GM12878 (cell line): ENCODE measurements around the gene CARD11. TPM values are rescaled to one million over a fixed set of nuclear protein-coding genes. Genes with fewer than 3 reads are reported as not detected.

ENCODE experiments used
- ATF7 ChIP-seq: fragments of 450-650 bp; IDR thresholded peaks from 2 replicates; pipeline ENCODE4 v1.6.1; 2016; ENCODE audit warnings: low read depth, mild to moderate bottlenecking
- CEBPZ ChIP-seq: fragments of 150-350 bp; IDR thresholded peaks from 2 replicates; pipeline ENCODE4 v1.6.1; 2016; ENCODE audit warnings: low read depth, low read length
- CHD2 ChIP-seq: IDR thresholded peaks from 2 replicates; pipeline ENCODE4 v1.6.1; 2011; ENCODE audit warnings: low read depth, low read length, improper control_type of control experiment, borderline replicate concordance
- EGR1 ChIP-seq, 2 experiments: IDR thresholded peaks; 1 replicate in 1 of 2; 2 replicates in 1 of 2; pipeline ENCODE4 v1.6.1; 2011 to 2012; ENCODE audit warnings: low read depth in 2 of 2, low read length in 2 of 2, borderline replicate concordance in 1 of 2, mild to moderate bottlenecking in 1 of 2, moderate library complexity in 1 of 2
- ESRRA ChIP-seq: IDR thresholded peaks from 2 replicates; pipeline ENCODE4 v1.6.1; 2012; ENCODE audit warnings: mild to moderate bottlenecking, low read length, improper control_type of control experiment
- HDAC2 ChIP-seq: fragments of 200-600 bp; sonication (generic); IDR thresholded peaks from 2 replicates; pipeline ENCODE4 v1.6.1; 2017
- IKZF1 ChIP-seq: fragments of 450-650 bp; conservative IDR thresholded peaks from 2 replicates; pipeline ENCODE4 v1.6.1; 2017; ENCODE audit warnings: antibody characterized with exemption, mild to moderate bottlenecking
- IRF5 ChIP-seq: fragments of 450-650 bp; IDR thresholded peaks from 2 replicates; pipeline ENCODE4 v1.6.1; 2017; ENCODE audit warnings: borderline replicate concordance
- PBX3 ChIP-seq: IDR thresholded peaks from 2 replicates; pipeline ENCODE4 v1.6.1; 2011; ENCODE audit warnings: mild to moderate bottlenecking, low read depth, low read length, moderate library complexity; ENCODE audit not compliant: insufficient replicate concordance
- POLR2AphosphoS5 ChIP-seq: IDR thresholded peaks from 2 replicates; pipeline ENCODE4 v1.6.1; 2011; ENCODE audit warnings: mild to moderate bottlenecking, low read length, inconsistent platforms
- PRDM15 ChIP-seq: fragments of 450-650 bp; formaldehyde crosslinking; IDR thresholded peaks from 2 replicates; pipeline ENCODE4 v1.4.0; 2020; ENCODE audit warnings: mild to moderate bottlenecking, moderate library complexity
- RB1 ChIP-seq: fragments of 450-650 bp; formaldehyde crosslinking; IDR thresholded peaks from 2 replicates; pipeline ENCODE4 v1.6.1; 2017; ENCODE audit warnings: mild to moderate bottlenecking, borderline replicate concordance
- RFX5 ChIP-seq: IDR thresholded peaks from 2 replicates; pipeline ENCODE4 v1.6.1; 2011; ENCODE audit warnings: low read depth, low read length, improper control_type of control experiment
- SMAD5 ChIP-seq: IDR thresholded peaks from 2 replicates; pipeline ENCODE4 v1.6.1; 2016; ENCODE audit warnings: antibody characterized with exemption, low read depth
- SMARCA5 ChIP-seq: fragments of 450-650 bp; IDR thresholded peaks from 2 replicates; pipeline ENCODE4 v1.6.1; 2017; ENCODE audit warnings: mild to moderate bottlenecking
- SPI1 ChIP-seq: IDR thresholded peaks from 2 replicates; pipeline ENCODE4 v1.6.1; 2011; ENCODE audit warnings: low read depth, mild to moderate bottlenecking, low read length, moderate library complexity, borderline replicate concordance; ENCODE audit not compliant: insufficient read depth
- SREBF2 ChIP-seq: IDR thresholded peaks from 2 replicates; pipeline ENCODE4 v1.6.1; 2012; ENCODE audit warnings: mild to moderate bottlenecking, low read length
- TARDBP ChIP-seq: IDR thresholded peaks from 2 replicates; pipeline ENCODE4 v1.6.1; 2016; ENCODE audit warnings: borderline replicate concordance
- USF2 ChIP-seq: IDR thresholded peaks from 2 replicates; pipeline ENCODE4 v1.6.1; 2011; ENCODE audit warnings: low read depth, low read length, improper control_type of control experiment, borderline replicate concordance
- ZNF217 ChIP-seq: fragments of 450-650 bp; IDR thresholded peaks from 2 replicates; pipeline ENCODE4 v1.6.1; 2017; ENCODE audit warnings: antibody characterized with exemption, mild to moderate bottlenecking
- ZNF24 ChIP-seq: fragments of 450-650 bp; IDR thresholded peaks from 2 replicates; pipeline ENCODE4 v1.6.1; 2017; ENCODE audit warnings: antibody characterized with exemption, mild to moderate bottlenecking
- ZZZ3 ChIP-seq: IDR thresholded peaks from 2 replicates; pipeline ENCODE4 v1.6.1; 2011; ENCODE audit warnings: low read depth; ENCODE audit not compliant: control insufficient read depth, insufficient read length
- polyA plus RNA-seq, 11 experiments: library from polyadenylated mRNA; depleted of rRNA in 4 of 11; unstranded in 6 of 11; stranded (reverse) in 5 of 11; fragments of >200 nt; fragmentation: Nextera tagmentation in 4 of 11; fragmentation: Illumina TruSeq in 1 of 11; extraction: Ambion mirVana in 4 of 11; extraction: Trizol in 1 of 11; gene quantifications; 1 replicate in 1 of 11; 2 replicates in 10 of 11; pipeline versions ENCODE4 v1.2.1 to v1.2.3, GENCODE V29; 2011 to 2016; ENCODE audit warnings: inconsistent platforms in 2 of 11, missing spikeins in 2 of 11, low read depth in 1 of 11
- total RNA-seq, 4 experiments: library from RNA; depleted of rRNA in 3 of 4; stranded (reverse); fragments of >200 nt in 3 of 4; fragmentation: Illumina TruSeq in 1 of 4; extraction: Trizol in 1 of 4; gene quantifications; 2 replicates each; pipeline versions ENCODE4 v1.2.1 to v1.2.3, GENCODE V29; 2013 to 2021

The CARD11 gene
- total and polyA plus RNA-seq, 10 of the 15 experiments (the other 5 are each of a cell fraction or from before 2014, with no cell fraction given): 0.27 to 72.0 (median 28.4) TPM

- TF ChIP-seq CEBPZ: no peak
- TF ChIP-seq POLR2AphosphoS5: no peak
- TF ChIP-seq ATF7: no peak
- no peak; the same call in 1 of the 2 replicates for TF ChIP-seq RB1
- no peak for TF ChIP-seq PRDM15 (CRISPR knock-in tag)
- TF ChIP-seq SREBF2: no peak
- no peak for TF ChIP-seq ZZZ3
- TF ChIP-seq ESRRA: no peak
- TF ChIP-seq SMARCA5: no peak
- no peak for TF ChIP-seq CHD2
- TF ChIP-seq RFX5: no peak
- no peak for TF ChIP-seq USF2
- no peak for TF ChIP-seq EGR1 (IDR thresholded peaks at IDR 0.05; ENCODE audit: borderline replicate concordance in 1 of 2, low read depth in 2 of 2, low read length in 2 of 2)
- no peak for TF ChIP-seq IRF5
- no peak for TF ChIP-seq SMAD5
- 0 out of 2 replicates have a peak, but pooled peaks have one; percentile 18 for TF ChIP-seq IKZF1
- no peak for TF ChIP-seq ZNF217
- no peak for TF ChIP-seq HDAC2
- TF ChIP-seq ZNF24: 0 out of 2 replicates have a peak, but pooled peaks have one; percentile 20
- TF ChIP-seq TARDBP: no peak
- no peak for TF ChIP-seq SPI1
- TF ChIP-seq PBX3: no peak
Measured at GRCh38 chr7:2886900-2887299, 156.8 kb downstream of the CARD11 start (continued).
